Body of pancreas (tissue), 4 donors: ENCODE data around the gene JMJD6.

Experiments used
- POLR2A ChIP-seq, 3 donors: fragments of 450-650 bp; IDR thresholded peaks; one replicate each; pipeline ENCODE4 v1.6.1; 2016; ENCODE audit warnings: antibody characterized with exemption in 3 of 3, mild to moderate bottlenecking in 2 of 3
- TF ChIP-seq, protein P1 (sequence below), 7 experiments: fragments of 450-650 bp in 4 of 7; fragments of 200-600 bp in 3 of 7; sonication (generic) in 3 of 7; IDR thresholded peaks; one replicate each; pipeline ENCODE4 v1.5.1; 2016 to 2019; ENCODE audit warnings: antibody characterized with exemption in 7 of 7

DNA sequence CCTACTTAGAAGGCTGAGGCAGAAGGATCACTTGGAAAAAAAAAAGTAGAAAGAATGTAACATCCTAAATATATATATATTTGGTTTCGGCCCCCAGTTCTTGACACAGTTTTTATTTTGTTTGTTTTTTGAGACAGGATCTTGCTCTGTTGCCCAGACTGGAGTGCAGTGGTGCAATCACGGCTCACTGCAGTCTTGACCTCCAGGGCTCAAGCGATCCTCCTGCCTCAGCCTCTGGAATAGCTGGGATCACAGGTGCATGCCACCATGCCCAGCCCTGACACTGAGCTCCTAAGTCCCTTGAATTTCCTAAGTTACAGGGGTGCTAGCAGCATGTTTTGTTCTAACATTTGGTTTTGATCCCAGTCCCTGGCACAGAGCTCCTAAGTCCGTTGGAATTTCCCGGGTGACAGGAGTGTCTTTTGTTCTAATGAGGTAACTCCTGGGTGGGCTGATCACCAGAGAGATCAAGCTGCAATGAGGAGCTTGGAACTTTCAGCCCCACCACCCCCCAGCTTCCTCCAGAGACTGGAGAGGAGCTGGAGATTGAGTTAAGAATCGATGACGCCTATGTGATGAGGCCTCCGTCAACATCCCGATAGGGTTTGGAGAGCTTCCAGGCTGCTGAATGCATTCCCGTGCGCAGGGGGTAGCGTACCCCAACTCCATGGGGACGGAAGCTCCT lies 35.7 kb downstream of the JMJD6 start:
- TF ChIP-seq, protein P1, sequence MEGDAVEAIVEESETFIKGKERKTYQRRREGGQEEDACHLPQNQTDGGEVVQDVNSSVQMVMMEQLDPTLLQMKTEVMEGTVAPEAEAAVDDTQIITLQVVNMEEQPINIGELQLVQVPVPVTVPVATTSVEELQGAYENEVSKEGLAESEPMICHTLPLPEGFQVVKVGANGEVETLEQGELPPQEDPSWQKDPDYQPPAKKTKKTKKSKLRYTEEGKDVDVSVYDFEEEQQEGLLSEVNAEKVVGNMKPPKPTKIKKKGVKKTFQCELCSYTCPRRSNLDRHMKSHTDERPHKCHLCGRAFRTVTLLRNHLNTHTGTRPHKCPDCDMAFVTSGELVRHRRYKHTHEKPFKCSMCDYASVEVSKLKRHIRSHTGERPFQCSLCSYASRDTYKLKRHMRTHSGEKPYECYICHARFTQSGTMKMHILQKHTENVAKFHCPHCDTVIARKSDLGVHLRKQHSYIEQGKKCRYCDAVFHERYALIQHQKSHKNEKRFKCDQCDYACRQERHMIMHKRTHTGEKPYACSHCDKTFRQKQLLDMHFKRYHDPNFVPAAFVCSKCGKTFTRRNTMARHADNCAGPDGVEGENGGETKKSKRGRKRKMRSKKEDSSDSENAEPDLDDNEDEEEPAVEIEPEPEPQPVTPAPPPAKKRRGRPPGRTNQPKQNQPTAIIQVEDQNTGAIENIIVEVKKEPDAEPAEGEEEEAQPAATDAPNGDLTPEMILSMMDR (IDR thresholded peaks at IDR 0.05): no peak
- no peak for TF ChIP-seq POLR2A (IDR thresholded peaks at IDR 0.05)
